IPS-NIHi7 (cell line): ENCODE results near the gene ATP6V0D1.
"Not testable (repeated sequence)": the region's sequence is repeated elsewhere in the genome, so short reads cannot be mapped to it uniquely, and the experiment has no call there.

Source experiments
- DNase-seq: peaks from one replicate; pipeline ENCODE4 v3.0.0; 2012; ENCODE audit warnings: mixed read lengths; ENCODE audit errors: extremely low spot score

ATP6V0D1 gene

DNA sequence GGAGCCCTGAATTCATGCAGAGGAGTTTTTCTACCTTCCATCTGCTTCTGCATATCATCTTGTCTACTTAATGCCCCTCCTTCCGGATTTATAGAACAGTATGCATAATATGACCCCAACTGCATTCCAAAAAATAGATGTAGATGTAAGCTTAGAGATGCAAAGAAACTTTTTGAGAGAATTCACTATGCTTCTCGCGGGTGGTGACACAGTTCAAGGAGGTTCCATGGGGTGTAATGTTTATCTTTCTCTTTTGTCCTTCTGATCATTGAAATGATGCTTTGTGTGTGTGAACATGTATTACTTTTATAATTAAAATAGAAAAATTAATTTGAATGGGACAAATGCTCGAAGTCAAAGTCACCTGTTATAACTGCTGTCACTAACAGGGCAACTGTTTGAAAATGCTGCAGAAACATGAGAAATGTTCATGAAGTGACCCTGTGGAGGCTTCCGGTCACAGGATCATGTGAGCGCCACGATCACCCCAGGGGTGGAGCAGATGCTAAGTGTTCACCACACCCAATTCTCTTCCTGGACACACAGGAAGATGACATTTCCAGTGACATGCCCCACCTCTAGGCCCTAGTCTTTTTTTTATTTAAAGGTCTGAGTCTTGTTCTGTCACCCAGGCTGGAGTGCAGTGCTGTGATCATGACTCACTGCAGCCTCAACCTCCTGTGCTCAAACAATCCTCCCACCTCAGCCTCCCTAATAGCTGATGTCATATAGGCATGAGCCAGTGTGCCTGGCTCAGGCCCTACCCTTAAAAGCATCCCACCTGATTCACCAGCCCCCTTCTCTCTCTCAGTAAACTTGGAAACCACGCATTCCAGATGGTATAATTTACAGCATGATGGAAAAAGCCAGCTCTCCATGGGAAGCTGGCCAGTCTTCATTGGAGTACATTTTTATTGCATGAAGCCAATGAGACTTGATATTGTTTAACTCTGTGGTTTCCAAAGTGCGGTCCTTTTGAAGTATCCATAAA is 23.4 kb upstream of the ATP6V0D1 start:
- no peak for DNase-seq

DNA sequence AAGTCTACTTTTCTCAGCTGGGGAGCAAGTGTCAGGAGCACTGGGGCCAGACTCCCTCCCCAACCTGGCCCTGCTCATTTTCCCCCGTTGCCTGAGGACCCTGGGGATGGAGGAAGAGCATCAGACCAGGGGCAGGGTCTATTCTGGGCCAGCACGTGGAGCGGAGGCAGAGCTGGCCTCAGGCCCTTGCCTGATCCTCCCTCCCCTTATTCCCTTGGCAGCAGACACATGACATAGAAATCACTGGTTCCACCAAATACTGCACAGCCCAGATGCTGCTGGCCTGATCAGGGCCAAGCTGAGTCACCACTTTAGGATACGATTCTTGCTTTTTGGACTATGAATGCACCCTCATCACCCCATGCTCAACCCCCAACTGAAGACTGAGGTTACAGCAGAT is 18.1 kb upstream of the ATP6V0D1 start:
- DNase-seq: no peak

DNA sequence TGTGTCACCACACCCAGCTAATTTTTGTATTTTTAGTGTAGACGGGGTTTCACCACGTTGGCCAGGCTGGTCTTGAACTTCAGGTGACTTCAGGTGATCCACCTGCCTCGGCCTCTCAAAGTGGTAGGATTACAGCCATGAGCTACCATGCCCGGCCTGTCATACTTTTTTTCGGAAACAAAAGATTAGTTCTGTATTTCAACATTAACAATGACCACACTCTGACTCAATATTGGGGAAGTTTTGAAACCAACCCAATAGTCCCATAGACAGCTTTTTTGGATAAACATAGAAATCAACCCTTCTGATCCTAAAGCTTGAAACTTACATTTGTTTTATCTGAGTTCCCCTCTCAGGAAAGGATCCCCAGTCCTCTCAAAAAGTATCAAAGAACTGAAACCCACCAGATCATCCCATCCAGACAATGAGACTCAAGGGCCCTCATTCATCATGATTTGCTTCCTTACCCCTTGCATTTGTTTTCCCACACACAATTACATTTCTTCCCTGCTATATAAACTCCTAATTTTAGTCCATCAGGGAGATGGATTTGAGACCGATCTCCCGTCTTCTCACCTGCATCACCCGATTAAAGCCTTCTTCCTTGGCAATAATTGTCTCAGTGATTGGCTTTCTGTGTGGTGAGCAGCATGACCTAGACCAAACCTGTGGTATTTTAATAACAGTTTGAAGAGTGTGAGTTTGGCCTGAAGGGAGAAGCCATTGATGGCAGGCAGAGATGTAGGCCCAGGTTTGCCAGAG is 9.6 kb upstream of the ATP6V0D1 start:
- no peak for DNase-seq

DNA sequence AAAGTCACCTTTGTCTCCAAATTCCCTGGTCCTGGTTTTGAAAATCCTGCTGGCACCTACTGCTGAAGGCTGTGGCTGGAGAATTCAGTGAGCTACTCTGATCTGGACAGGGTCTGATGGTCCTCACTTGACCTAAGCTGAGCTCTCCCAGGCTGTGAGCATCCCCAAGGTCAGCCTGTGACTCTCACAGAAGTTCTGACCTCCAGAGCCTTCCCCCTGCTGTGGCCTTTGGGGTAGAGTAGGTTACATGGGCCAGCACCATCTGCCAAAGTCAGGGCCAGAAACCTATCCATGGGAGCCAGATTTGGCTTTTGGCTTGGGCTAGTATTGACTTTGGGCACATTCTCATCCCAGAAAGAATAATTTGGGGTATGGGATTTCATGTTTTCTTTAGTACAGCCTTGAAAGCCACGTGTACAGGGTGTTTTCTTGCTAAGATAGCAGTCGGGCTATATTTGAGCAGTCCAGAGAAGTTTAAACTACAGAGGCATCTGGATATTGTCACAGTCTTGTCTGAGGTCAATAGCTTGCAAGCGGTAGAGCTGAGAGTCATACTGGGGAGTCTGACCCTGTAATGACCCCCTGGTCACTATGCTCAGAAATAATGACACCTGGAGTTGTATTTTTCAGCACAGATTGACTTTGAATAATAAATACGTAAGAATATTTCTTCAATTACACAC is 8.6 kb upstream of the ATP6V0D1 start:
- no peak for DNase-seq

DNA sequence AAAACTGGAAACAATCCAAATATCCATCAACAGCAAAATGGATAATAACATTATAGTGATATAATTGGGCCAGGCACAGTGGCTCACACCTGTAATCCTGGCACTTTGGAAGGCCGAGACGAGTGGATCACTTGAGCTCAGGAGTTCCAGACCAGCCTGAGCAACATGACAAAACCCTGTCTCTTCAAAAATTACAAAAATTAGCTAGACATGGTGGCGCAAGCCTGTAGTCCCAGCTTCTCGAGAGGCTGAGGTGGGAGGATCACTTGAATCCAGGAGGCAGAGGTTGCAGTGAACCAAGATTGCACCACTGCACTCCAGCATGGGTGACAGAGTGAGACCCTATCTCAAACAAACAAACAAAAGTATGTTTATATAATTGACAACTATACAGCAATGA is 6.6 kb upstream of the ATP6V0D1 start:
- not testable (repeated sequence) for DNase-seq

DNA sequence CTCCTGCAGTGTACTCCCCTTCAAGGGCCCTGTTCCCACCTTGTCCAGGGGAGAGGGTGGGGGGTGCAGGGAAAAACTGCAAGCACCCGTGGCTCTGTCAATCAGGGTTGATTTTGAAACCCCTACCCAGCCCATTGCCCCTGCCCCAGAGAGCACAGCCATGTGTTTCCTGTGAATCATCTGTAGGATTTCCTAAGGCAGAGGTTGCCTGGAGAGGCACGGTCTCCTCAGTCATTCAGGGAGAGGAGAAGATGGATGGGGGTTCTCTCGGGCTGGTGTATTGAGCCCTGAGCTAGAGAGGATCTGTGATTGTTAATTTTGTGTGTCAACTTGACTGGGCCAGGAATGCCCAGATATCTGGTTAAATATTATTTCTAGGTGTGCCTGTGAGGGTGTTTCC is 5.8 kb upstream of the ATP6V0D1 start:
- DNase-seq: no peak

DNA sequence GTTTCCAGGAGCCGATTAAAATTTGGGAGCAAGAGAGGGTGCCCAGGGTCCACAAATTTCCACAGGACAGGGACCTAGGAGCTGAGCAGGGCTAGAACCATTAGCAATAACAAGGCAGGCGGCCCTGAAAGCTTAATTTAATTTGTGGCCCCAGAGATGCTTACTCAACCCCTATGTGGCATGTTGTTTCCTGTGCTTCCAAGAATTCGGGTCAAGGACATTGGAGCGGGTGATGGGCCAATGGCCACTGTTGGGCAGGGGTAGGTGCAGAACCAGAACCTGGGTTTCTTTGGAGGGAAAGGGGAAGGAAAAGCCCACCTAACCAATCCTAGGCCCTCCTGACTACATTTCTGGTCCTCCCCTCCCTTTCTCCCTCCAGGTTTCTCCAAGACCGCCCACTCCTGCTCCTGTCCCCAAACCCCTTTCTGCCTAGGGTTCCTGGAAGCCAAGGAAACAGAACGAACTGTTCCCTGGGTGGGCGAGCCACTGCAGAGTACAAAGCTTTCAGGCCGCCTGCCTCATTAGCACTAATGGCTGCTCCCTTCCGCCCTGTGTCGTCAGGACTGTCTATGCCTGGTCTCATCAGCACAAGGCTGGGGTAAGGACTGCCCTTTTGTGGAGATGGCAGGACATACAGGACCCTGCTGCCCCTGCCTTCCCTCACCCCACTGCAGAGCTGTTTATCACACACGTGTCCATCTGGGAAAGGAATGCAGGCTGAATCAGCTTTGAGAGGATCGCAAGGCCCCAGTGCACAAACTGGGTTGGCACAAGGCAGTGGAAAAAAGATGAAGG is 3.0 kb upstream of the ATP6V0D1 start:
- DNase-seq: no peak

DNA sequence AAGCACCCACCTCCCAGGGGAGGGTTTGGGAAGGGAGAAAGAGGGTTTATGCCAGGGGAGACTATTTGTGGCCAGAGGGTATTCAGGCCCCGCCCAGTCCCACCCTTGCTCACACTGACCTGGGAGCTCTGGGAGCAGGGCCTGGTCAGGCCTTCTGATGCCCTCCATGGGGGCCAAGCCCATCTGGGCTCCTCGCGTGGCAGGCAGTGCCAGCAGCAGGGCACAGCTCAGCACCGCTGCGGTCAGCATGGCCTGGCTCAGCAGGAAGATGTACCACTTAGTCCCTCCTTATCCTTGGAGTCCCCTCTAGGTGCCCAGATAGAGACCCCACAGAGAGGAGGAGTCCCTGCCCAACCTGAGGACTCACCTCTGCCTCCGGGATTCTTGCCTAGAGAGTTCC is 2.2 kb upstream of the ATP6V0D1 start, which contains the start of gene AGRP:
AGRP (minus strand) TSS at position 398 of the 400 bp plus-strand sequence; CDS start at position 249, 149 bp downstream.
- no peak for DNase-seq

DNA sequence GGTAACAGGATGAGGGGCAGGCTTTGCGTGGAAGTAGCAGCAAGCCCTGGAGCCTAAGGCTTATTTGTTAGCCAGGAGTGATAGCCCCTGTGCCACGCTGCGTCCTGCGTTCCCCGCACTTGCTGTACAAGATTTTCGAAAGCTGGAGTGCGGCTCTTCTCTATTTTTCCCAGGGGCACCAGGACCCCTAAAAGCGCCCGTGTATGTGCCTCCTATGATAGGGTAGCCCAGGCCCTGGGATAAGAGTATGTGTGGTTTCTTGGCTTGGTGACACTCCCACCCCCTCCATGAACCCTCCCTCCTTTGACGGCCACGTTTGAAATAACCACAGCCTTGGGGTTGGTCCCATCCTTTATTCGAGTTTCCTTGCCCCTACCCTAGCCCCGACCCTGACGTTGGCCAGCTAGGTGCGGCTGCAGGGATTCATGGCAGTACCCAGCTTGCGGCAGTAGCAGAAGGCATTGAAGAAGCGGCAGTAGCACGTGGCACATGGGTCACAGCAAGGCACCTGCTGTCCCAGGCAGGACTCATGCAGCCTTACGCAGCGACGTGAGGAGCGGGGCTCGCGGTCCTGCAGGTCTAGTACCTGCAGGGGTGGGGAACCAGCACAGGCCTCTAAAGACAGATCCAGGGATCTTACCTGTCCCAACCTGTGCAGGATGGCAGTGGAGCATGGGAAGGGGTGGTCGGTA is 1.4 kb upstream of the ATP6V0D1 start:
- no peak for DNase-seq

DNA sequence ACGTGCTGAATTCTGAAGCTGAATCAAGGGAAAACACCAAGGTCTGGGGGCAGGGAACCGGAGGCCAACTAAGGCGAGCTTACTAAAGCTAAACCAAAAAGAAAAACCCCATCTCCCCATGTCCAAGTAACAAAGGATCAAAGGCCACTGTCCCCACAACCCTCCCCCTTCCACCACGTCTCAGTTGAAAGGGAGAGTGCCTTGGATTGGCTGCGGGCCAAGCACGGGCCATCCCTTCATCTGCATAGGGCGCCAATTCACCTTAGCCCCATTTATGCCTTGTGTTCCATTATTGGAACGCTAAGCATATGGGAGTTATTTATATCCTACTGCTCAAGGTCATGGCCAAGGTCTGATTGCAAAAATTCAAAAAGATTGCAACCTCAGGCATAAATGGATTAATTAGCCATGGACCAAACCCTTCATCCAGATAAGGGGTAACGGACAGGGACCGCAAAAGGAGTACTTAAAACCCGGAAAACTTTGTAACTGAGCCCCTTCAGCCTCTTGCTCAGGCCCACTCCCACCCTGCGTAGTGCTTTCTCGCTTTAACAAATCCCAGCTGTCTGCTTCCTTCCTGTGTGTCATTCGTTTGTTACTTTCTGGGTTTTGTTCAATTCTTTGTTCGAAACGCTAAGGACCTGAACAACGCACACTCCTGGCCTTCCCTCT is 740 bp upstream of the ATP6V0D1 start:
- no peak for DNase-seq

DNA sequence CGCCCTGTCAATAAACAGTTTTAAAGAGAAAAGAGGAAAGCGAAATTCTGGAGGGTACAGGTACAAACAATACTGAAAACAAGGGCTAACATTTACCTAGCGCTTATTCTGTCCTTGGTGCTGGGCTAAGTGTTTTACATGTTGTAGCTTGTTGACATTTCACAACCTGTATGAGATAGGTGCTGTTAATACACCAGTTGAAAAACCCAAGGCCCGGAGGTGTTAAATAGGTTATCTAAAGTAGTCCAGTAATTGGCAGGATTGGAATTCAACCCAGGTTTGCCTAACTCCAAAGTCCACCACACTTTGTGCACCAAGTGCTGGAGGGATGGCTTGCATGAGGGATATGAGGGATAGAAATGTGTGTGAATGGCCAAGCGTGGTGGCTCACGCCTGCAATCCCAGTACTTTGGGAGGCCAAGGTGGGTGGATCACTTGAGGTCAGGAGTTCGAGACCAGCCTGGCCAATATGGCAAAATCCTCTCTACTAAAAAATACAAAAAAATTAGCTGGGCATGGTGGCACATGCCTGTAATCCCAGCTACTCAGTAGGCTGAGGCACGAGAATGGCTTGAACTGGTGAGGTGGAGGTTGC is 2.9 kb downstream of the ATP6V0D1 start:
- DNase-seq: no peak

DNA sequence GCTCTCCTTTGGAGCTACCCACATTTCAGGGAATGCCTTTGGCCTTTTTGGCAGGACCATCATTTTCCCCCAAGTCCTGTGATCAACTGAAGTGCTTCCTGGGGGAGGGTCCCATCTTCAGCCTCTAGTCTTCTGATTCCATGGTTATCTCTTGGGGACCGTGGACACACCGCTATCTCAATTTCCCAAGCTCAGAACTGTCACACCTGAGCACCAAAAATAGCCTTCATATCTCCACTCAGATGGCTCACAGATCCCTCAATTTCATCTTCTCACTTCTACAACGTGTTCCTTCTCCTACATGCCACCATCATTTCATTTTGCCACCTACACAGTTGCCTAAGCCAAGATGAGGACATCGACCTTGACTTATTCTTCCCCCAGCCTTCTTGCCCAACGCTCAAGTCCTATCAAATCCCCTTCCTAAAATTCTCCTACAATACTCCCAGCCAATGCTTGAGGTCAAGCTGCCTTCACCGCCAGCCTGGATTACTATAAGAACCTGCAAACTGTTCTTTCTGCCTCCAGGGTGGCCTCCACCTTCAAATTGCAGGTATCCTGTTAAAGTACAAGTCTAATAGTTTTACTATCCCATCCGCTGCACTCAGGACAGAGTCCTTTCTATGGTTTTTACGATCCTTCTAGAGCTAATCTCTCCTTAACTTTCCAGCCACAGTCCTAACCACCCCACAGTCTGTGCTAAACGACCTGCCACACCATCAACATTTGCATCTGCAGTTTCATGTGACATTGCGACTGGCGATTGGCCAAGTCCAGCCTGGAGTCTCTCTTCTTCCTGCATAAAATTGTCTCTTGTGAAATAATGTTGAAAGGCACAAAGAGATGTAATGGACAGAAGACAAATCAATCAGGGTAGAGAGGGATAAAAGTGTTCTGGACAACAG is 6.2 kb downstream of the ATP6V0D1 start:
- no peak for DNase-seq

DNA sequence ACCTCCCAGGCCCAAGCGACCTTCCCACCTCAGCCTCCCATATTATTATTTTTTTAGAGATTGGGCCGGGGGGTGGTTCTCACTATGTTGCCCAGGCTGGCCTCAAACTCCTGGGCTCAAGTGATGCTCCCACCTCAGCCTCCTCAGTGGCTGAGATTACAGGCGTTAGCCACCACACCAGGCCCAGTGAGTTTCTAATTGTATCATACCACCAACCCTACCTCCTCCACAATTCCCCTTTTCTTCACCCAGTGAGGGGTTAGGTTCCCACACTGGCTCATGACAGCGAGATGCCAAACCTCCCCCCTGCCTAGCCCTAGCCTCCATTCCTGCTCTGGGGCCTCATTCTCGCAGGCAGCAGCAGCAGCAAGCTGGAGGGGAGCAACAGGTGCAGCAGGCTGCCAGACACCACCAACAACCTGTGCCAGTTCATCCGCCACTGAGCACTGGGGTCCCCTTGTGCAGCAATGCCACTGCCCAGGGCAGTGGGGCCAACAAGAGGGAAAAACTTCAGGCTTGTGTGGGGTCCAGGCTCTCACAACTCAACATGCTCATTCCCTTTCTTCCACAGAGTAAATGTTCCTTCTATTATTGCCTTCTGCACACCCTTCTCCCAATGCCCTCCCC is 9.1 kb downstream of the ATP6V0D1 start:
- DNase-seq: no peak

DNA sequence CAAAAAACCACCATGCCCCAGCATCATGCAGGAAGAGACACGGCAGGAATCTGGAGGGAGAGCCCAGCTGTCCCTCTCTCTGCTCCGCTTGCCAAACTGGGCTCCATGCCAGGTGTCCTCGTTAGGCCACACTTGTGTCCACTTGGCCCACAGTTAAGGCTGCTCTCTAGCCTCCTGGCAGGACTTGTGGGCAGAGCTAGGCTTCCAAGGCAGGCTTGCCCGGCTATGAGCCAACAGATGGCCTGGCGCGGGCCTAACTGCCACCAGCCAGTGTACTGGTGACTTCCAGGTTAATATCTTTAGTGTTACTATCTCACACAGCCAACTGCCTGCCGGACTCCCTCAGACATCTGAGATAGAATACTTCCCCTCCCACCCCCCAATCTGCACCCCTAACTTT is 10.6 kb downstream of the ATP6V0D1 start:
- no peak for DNase-seq

DNA sequence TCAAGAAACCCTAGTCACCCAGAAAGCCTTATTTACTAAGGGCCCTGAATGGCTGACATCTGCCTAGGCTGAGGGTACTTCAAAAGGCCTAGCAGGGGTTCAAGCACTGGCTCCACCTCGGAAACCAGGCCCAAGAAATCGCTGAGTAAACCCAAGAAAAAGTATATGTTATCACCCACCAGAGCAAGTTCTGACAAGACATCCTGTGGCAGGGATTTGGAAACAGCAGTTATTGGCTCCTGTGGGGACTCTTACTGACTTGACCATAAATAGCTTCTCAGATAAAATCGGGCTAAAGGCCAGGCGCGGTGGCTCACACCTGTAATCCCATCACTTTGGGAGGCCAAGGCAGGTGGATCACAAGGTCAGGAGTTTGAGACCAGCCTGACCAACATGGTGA is 12.2 kb downstream of the ATP6V0D1 start:
- no peak for DNase-seq

DNA sequence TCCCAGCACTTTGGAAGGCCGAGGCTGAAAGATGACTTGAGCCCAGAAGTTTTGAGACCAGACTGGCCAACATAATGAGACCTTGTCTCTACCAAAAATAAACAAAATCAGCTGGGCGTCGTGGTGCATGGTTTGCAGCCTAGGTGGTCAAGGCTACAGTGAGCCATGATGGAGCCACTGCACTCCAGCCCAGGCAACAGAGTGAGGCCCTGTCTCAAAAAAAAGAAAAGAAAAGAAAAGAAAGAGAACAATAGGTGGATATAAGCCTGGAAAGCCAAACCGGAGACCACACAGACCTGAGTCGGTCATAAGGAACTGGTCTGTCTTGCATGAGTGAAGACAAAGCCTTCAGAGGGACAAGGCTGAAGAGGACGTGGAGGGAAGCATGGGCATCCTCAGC is 14.4 kb downstream of the ATP6V0D1 start:
- DNase-seq: no peak

DNA sequence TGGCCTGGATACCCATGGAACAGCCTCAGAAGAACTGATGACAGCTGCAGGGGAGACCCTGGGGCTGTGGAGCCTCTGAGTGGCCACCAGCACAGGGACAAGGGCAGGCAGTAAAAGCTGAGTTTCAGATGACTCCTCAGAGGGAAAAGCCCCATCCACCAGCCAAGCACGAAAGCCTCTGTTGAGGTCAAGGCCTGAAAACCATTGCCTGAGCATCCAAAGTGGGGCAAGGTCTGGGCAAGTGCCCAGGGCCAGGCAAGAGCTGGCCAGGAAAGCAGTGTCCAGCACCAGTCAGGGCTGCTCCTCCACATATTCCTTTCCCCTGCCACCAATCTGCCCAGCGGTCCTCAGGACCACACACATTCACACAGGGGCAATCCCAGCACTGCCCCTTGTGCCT is 16.4 kb downstream of the ATP6V0D1 start:
- no peak for DNase-seq

DNA sequence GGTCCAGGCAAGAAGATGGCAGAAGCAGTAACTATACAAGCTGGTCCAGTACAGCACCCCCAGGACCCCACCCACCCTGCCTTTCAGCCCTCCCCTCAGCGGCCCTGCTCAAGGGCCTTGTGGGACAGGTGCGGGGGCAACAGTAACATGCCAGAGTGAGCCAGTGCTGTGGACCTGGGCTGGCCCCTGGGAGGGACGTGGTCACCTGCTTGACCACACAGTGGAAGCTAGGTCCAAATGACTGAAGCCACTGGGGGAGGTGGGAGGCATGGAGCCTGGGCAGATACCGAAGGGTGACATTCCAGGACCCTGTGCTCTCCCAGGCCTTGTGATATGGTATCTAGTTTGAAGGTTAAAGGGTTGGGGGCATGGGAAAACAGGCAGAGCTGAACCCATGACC is 17.3 kb downstream of the ATP6V0D1 start:
- DNase-seq: no peak
